ENCODE measurements around the gene PAQR8. TPM values are rescaled to one million over a fixed set of nuclear protein-coding genes. Genes with fewer than 3 reads are reported as not detected.

The PAQR8 gene
- total and polyA plus RNA-seq, 8 donors = 4.0 to 46.1 (median 15.7) TPM

DNA sequence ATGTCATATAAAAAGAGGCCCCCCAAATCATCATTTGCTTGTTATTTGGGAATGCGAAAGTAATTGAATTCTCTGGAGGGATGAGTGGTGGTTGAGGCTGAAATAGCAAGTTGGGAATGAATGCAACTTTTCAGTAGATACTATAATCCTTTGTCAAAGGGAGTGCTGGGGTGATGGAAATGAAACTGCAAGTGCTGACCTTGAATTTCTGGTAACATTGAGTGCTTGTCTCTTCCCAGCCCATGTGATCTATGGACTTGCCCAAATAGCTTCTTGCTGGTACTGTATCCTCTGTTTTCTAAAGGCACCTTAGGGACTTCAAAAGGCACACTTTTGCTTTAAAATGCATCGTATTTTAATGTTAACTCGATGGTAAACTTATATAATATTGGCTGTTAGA is 14.8 kb downstream of the PAQR8 start:
- 89 to 96% (median 91%) methylated on average over 3 of the region's 3 CpGs for WGBS, 5 donors
- no peak for TF ChIP-seq POLR2A (IDR thresholded peaks at IDR 0.05)
- no peak for TF ChIP-seq CTCF (IDR thresholded peaks at IDR 0.05)
- no peak for TF ChIP-seq POLR2AphosphoS5 (IDR thresholded peaks at IDR 0.05)
- no peak for TF ChIP-seq EP300 (IDR thresholded peaks at IDR 0.05)
- peak overlapping the region in 1 of 5 donors; percentile 47 for H3K27ac ChIP-seq
- peaks cover 0 to 31% (median 12%) of the 10 kb centered on the region in 4 donors for H3K4me1 ChIP-seq
- H3K9me3 ChIP-seq = no peaks in the 10 kb centered on the region
- no peak for DNase-seq
- H3K36me3 ChIP-seq = peaks cover 0 to 6% (median 0%) of the 10 kb centered on the region in 4 donors
- no peak overlapping the region for H3K4me3 ChIP-seq
- intact Hi-C loops (cut with DNase I; ENCODE audit: low total_unique reads) = no loop called here
- no peaks in the 10 kb centered on the region for H3K27me3 ChIP-seq

GRCh38 chr6:52377538-52378221 is 15.7 kb downstream of the PAQR8 start:
- Histone ChIP-seq H3K4me1 (peaks cover 0 to 25% (median 8%) of the 10 kb centered on the region in 4 donors), H3K27ac (peak overlapping the region in 1 of 5 donors; percentile 47)
- 52 to 57% (median 53%) methylated on average over 3 of the region's 3 CpGs for WGBS, 5 donors

GRCh38 chr6:52381249-52381648 is 19.3 kb downstream of the PAQR8 start:
- Histone ChIP-seq H3K27ac (no peak overlapping the region), H3K36me3 (peaks cover 0 to 6% (median 0%) of the 10 kb centered on the region in 4 donors), H3K4me1 (peaks cover 0 to 31% (median 4%) of the 10 kb centered on the region in 4 donors), H3K9me3 (no peaks in the 10 kb centered on the region), H3K27me3 (no peaks in the 10 kb centered on the region), H3K4me3 (no peak overlapping the region)
- TF ChIP-seq CTCF (IDR thresholded peaks at IDR 0.05) (no peak), POLR2A (IDR thresholded peaks at IDR 0.05) (no peak)
- DNase-seq = no peak
- 90 to 98% (median 94%) methylated on average over 4 of the region's 4 CpGs for WGBS, 5 donors
- intact Hi-C loops (cut with DNase I; ENCODE audit: low total_unique reads) = no loop called here

More at GRCh38 chr6:52377538-52378221, 15.7 kb downstream of the PAQR8 start:
- TF ChIP-seq POLR2AphosphoS5 (IDR thresholded peaks at IDR 0.05) (no peak), CTCF (IDR thresholded peaks at IDR 0.05) (no peak), EP300 (IDR thresholded peaks at IDR 0.05) (no peak), POLR2A (IDR thresholded peaks at IDR 0.05) (no peak)
- H3K27me3 ChIP-seq = no peaks in the 10 kb centered on the region
- no peaks in the 10 kb centered on the region for H3K9me3 ChIP-seq
- intact Hi-C loops (cut with DNase I; ENCODE audit: low total_unique reads) = no loop called here
- no peak for DNase-seq
- H3K4me3 ChIP-seq = no peak overlapping the region
- H3K36me3 ChIP-seq = peaks cover 0 to 6% (median 0%) of the 10 kb centered on the region in 4 donors

GRCh38 chr6:52384145-52384766 is 22.3 kb downstream of the PAQR8 start:
- Histone ChIP-seq H3K4me1 (peaks cover 7 to 24% (median 9%) of the 10 kb centered on the region in 4 donors), H3K27ac (no peak overlapping the region), H3K4me3 (no peak overlapping the region), H3K27me3 (no peaks in the 10 kb centered on the region), H3K36me3 (peaks cover 0 to 6% (median 0%) of the 10 kb centered on the region in 4 donors), H3K9me3 (no peaks in the 10 kb centered on the region)
- WGBS, 5 donors = 66 to 85% (median 83%) methylated on average over 2 of the region's 2 CpGs
- intact Hi-C loops (cut with DNase I; ENCODE audit: low total_unique reads) = no loop called here
- DNase-seq = peak in 1 of 2 donors; percentile 40
- no peak for TF ChIP-seq POLR2A (IDR thresholded peaks at IDR 0.05)
- no peak for TF ChIP-seq POLR2AphosphoS5 (IDR thresholded peaks at IDR 0.05)
- TF ChIP-seq EP300 (IDR thresholded peaks at IDR 0.05) = no peak
- TF ChIP-seq CTCF (IDR thresholded peaks at IDR 0.05) = no peak
